ENCODE measurements around the gene ARL5C.

ARL5C gene, protein sequence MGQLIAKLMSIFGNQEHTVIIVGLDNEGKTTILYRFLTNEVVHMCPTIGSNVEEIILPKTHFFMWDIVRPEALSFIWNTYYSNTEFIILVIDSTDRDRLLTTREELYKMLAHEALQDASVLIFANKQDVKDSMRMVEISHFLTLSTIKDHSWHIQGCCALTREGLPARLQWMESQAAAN

DNA sequence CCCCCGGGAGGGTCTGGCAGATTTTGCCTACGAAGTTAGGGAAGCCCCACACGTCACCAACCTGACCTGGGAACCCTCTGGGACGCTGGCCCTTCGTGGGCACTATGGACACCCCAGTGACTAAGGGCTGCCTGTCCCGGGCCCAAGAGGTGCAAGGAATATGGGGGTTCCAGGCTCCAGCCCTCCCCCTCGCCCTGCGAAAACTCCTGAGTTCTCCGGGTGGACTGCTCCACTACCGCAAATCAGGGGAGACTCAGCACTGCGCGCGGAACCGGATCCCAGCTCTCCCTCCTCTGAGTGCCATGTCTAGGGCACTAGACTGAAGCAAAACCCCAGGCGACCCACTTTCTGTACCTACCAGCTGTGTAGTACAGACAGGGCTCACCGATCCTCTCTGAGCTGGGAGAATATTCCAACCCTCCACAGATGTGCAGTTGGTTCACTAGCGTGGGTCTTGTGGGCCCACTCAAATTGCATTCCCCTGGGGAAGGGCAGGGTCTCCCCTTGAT is at the start of gene ARL5C:
ARL5C (minus strand) TSS at position 321 of the 509 bp plus-strand sequence. CDS start 401 bp downstream, outside the sequence.
- in situ Hi-C loops (cut with MboI; ENCODE audit: low sequenced_read_pairs): no loop called here

DNA sequence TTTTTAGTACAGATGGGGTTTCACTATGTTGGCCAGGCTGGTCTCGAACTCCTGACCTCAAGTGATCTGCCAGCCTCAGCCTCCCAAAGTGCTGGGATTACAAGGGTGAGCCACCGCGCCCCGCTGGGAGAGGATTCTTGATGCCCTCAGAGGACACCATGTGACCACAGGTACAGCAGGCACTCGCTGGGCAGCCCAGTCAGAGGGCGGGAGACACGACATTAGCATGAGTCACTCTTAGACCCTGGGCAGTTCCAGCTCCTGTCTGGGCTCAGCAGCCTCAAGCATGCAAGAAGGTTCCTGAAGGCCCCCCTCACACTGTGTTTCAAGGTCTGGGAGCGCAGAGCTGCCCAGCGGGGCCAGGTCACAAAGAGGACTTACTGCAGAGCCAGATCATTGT is 47.9 kb upstream of the ARL5C start:
- in situ Hi-C loops (cut with MboI; ENCODE audit: low sequenced_read_pairs): no loop called here

DNA sequence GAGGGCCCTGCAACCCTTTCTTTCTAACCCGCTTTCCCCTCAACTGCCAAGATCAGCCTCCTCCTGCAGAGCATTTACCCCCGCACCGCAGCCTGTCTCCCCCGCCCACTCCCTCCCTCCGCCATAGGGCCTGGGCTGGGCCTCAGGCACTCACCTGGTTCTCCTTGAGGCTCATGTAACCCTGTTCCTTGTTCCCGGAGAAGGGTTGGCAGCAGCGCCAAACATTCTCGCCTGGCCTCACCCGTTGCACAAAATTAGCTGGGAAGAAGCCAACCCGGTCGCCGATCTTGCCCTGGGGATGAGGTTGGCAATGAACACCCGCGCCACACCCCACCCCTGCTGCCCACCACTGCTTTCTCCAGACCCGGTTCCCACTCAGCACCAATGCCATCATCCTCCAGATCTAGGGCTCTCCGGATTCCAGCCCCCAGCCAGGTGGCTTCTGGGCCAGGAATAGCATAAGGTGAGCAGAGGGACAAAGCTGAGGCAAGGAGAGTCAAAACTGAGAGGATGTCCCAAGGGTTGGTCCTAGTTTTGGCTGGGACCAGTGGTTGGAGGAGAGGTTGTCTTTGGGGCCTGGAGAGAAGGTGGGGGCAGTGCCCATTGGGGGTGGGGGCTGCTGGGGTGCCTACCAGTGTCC is 47.0 kb upstream of the ARL5C start:
- in situ Hi-C loops (cut with MboI; ENCODE audit: low sequenced_read_pairs): no loop called here

DNA sequence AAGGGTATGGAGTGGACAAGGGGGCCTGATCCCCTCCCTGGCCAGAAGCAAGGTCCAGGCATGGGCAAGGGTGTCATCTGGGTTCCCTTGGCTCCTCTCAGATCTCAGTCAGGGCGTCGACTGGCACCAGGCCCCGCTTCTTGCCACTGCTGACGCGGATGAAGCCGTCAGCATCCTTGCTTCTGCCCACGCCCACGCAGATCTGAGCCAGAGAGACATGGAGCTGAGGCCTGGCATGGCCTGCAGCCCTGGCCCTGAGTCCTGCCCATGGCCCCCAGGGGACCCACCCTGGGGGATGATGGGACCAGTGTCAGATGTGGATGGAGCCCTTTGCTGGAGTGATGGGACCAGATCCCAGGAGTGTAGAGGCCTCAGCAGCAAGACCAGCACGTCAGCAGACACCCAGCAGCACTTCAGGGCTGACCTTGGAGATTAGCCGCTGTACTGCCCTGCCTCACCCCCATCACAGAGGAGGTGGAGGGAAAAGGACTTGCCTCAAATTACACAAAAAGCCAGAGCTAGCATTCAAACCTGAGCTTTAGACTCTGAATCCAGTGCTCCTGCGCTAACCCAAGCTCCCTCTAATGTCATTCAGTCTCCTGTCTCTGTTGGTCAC is 46.3 kb upstream of the ARL5C start:
- in situ Hi-C loops (cut with MboI; ENCODE audit: low sequenced_read_pairs): no loop called here

DNA sequence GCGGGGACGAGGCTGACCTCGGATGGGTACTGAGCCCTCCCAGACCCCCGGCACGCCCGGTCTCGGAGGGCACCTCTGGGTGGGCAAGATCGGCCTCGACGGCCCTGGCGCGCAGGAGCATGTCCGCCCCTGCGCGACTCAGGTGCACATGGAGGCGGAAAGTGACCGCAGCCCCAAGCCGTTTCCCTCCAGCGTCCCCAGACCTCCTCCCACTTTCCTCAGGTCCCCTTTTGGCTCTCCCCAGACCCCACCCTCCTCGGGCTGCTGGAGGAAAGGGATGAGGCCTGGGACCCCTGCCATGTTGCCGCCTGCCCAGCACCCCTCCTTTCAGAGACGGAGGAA is 44.1 kb upstream of the ARL5C start:
- in situ Hi-C loops (cut with MboI; ENCODE audit: low sequenced_read_pairs): no loop called here

DNA sequence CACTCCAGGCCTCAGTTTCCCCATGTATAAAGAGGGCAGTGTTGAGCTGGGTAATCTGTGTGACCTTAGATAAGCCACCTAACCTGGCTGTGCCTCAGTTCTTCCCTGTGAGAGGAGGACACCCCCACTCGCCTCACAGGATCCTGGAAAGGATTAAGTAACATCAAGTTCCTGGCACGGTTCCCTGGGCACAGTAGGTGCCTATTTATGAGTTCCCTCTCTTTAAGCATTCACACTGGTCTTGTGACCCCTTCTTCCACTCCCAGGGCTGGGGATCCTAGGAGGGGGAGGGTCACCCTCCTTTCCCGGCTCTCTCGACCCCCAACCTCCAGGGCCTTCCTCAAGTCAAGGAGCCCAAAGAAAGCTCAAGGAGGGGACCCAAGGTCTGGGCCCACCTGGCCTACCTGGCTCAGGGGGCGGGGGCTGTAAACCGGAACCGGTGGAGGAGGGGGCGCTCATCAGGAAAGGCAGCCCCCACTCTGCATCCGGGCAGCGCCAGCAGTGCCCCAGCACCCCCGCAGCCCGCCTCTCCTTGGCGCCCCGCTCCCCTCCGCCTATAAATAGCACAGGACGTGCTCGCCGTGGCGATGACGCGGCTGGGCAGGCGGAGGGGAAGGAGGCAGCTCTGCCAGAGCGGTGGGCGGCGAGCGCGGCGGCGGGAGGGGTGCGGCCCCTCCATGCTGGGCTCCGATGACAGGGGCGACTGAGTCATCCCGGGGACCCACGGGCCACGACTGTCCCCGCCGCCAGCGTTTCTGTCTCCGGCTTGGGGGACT is 43.5 kb upstream of the ARL5C start:
- in situ Hi-C loops (cut with MboI; ENCODE audit: low sequenced_read_pairs): no loop called here

DNA sequence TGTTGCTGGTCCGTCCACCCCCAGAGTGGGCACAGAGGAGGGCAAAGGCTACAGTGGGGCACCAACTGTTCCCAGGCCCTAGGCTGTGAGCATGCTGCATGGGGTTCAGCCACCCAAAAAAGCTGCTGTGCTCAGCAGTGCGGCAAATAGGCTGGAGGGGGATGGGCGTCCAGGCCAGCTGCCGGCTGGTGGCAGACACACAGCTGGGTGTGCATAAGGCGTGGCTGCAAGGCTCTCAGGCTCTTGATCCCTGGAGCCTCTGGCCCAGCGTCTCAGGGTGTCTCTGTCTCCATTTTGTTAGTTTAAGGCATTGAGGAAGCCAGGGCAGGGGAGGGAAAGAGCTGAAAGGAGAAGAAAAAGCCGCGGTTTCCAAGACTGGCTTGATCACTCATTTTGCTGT is 42.9 kb upstream of the ARL5C start:
- in situ Hi-C loops (cut with MboI; ENCODE audit: low sequenced_read_pairs): no loop called here

DNA sequence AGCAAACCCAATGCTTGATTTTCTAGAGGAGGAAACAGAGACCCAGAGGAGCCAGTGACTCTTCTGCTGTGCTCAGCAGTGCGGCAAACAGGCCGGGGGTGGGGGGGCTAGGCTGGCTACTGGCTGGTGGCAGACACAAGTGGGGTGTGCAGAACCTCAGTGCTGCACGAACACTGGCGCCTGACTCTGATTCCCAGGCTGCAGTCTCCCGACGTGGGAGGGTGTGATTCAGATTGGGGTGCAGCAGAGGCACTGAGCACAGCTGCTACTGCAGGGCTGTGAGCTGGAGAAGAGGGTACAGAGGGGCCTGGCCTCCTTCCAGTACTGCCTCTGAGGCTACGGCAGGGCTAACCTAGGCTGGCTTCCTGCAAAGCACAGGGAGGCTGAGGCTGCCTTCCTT is 42.2 kb upstream of the ARL5C start:
- in situ Hi-C loops (cut with MboI; ENCODE audit: low sequenced_read_pairs): no loop called here

DNA sequence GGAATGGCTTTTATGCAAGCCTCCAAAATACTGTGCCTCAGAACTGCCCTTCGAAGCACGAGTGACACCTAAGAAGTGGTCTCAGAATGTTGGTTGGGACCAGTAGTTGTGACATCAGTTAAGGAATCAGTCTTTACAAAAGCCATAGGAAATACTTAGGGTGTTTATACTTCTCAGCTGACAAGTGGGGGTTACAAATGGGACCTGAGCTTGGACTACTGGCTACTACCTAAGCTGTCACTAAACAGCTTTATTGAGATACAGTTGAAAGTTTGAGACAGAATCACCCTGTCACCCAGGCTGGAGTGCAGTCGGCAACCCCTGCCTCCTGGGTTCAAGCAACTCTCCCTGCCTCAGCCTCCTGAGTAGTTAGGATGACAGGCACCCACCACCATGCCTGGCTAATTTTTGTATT is 39.2 kb upstream of the ARL5C start:
- in situ Hi-C loops (cut with MboI; ENCODE audit: low sequenced_read_pairs): no loop called here

DNA sequence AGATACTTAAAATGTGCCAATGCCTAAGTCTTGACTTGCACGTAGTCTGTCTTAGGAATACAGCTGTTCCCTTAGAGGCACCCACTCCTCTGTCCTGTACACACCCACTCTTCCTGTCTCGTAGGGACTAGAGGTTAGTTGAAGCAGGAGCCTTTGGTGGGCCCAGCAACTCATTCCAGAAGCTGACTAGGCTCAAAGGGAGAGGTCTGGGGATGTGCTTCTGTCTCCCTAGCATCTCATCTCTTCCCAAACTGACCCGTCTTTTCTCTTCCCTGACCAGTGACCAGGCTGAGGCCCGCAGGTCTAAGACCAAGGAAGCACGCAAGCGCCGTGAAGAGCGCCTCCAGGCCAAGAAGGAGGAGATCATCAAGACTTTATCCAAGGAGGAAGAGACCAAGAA is 38.3 kb upstream of the ARL5C start:
- in situ Hi-C loops (cut with MboI; ENCODE audit: low sequenced_read_pairs): no loop called here

DNA sequence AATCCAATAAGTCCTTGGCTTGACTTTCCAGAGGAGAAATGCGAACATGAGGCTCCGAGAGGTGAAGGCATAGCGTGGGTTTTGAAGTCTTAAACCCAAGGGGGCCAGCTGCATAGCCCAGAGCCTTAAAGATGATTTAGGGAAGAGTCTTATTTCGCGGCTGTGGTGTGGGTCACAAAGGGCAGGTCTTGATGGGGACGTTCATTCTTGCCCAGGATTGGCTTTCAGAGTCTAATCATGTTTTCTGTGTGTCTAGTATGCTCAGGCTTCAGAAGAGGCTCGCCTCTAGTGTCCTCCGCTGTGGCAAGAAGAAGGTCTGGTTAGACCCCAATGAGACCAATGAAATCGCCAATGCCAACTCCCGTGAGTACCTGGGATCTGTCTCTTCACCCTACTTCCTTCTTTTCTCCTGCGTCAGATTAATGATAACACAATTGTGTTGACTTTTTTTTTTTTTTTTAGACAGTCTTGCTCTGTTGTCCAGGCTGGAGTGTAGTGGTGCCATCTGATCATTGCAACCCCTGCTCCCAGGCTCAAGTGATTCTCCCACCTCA is 35.1 kb upstream of the ARL5C start:
- in situ Hi-C loops (cut with MboI; ENCODE audit: low sequenced_read_pairs): no loop called here

DNA sequence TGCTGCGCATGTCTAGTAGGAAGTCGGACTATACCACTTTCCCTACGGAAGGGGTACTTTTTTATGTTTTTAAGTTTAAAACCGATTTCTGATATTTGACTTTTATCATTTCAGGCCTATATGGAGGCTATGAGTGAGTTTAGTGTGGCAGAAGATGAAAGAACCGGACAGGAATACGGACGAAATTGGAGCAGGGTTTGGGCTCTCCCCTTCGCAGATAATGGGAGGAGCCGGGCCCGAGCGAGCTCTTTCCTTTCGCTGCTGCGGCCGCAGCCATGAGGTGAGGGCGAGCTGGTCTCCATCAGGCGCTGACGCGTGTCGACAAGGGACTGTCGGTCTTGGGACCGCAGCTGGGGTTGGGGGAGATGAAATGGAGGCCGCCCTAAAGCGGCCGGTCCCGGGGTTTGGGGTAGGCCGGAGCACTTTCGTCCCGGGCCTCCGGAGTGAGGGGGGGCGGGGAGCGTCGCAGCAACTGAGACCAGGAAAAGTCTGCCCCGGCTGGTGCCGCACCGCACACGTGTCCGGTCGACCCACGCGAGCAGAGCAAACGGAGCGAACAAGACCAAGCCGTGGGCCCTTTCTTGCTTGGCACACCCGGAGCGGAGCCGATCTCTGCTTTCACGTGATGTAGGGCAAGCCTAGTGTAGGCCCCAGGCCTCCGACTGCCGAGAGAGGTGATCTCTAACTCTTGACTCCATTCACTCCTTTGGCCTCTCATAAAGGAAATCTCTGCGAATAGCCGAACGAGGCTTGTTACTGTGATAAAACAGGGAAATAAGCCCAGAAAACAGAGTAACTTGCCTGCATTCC is 34.3 kb upstream of the ARL5C start, which contains the start of gene RPL19:
RPL19 (plus strand) TSS at position 214 of the 810 bp plus-strand sequence; CDS start at position 276, 62 bp downstream.
- in situ Hi-C loops (cut with MboI; ENCODE audit: low sequenced_read_pairs): no loop called here

DNA sequence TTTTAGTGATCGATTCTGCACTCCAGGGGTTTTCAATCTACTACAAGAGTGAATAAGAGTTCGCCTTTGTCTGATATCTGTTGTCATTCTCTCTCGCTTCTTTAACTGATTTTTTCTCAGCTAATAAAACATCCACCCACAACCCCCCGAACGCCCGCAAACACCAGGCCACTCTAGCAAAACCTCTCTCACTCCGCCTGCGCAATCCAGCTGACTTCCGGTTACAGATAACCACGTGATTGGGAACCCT is 33.8 kb upstream of the ARL5C start:
- in situ Hi-C loops (cut with MboI; ENCODE audit: low sequenced_read_pairs): no loop called here

DNA sequence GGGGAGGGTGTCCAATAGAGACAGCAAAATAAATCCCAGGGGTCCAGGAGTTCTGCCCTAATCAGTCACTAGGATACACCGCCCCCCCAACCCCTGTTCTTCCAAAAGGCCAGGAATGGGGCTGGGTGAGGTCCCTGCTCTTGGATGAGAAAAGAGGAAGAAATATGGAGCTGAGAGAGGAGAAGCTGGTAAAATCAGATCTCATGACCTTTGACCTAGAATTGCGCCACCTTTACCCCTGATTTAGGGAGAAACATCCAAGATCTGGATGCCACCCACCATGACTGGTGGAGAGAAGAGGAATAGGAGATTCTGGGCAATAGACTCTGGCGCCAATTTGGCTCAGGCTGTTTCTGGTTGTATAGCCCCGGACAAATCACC is 32.2 kb upstream of the ARL5C start:
- in situ Hi-C loops (cut with MboI; ENCODE audit: low sequenced_read_pairs): no loop called here

DNA sequence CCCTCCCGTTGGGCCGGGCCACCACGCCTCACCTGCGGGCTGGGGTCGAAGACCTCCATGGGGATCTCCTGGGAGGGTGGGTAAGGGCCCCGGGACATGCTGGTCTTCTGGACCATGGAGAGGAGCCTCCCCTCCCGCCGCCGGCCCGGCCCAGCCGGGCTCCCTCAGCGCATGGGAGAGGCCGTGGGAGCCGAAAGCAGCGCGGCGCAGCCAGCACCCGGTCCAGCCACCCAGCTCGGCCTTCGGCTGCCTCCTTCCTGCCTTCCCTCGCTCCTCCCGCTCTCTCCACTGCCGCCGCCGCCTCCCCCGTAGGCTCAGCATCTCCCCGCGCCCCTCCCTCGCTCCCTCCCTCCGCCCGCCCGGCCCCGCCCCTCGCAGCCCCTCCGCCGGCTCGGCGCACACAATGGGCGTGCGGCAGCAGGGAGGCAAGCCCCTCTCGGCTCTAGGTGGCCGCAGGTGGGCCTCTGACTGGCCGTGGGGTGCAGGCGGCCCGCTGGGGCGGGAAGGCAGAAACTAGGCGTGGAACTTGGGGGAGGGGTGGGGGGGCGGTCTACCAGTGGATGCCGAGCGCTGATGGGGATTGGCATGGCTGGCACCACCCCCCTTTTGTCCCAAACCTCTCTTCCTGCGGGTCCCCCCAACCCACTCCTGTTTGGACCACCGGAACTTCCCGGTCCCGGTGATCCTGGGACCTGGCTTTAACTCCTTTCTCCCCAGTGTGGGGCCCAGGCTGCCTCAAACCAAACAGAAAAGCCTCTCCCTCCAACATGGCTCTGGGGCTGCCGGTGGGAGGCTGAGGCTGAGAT is 31.6 kb upstream of the ARL5C start, which contains the start of gene CACNB1:
CACNB1 (minus strand) TSS at position 290 of the 806 bp plus-strand sequence; CDS start at position 116, 174 bp downstream.
- in situ Hi-C loops (cut with MboI; ENCODE audit: low sequenced_read_pairs): no loop called here

DNA sequence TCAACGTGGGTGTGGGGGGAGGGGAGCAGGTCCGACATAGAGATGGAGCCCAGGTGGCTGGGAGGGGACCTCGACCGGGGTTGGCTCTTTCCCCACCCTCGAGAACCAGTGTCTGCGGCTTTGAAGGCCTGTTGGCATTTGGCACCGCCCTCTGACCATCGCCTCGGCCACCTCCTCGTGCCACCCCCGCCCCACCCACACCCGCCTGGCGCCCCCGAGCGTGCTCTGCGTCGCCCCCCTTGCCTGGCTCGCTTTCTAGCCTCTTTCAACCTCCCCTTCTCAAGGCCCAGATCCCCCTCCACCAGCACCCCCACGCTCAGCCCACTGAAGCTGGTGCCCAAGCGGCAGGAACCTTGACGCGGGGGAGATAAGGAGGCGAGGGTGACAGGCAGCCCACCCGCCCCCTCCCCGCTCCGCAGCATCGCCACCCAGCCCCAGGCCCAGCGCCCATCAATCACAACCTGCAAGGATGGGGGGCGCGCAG is 30.9 kb upstream of the ARL5C start:
- in situ Hi-C loops (cut with MboI; ENCODE audit: low sequenced_read_pairs): no loop called here

DNA sequence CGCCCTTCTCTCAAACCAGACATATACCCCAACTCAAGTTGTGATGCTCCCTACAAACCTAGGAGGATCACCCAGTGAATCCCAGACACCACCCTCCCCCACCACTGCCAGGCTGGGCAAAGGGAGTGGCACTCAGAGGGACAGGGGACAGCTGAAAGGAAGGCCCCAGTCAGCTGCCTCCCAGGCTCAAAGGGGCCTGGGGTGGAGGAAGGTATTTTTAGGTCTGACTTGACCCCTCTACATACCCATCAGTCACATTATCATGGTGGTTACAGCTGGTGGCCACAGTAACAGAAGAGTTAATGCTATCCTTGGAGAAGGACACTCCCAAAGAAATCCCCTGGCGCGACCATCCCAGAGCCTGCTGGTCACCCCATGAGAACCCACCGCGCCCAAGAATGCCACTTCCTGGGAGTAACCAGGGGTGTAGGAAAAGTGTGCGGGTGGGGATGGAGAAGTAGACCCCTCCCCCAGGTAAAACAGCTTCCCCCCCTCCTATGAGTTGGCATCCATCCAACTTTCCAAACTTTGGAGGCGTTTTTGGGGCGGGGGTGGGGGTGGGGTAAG is 30.4 kb upstream of the ARL5C start:
- in situ Hi-C loops (cut with MboI; ENCODE audit: low sequenced_read_pairs): no loop called here

DNA sequence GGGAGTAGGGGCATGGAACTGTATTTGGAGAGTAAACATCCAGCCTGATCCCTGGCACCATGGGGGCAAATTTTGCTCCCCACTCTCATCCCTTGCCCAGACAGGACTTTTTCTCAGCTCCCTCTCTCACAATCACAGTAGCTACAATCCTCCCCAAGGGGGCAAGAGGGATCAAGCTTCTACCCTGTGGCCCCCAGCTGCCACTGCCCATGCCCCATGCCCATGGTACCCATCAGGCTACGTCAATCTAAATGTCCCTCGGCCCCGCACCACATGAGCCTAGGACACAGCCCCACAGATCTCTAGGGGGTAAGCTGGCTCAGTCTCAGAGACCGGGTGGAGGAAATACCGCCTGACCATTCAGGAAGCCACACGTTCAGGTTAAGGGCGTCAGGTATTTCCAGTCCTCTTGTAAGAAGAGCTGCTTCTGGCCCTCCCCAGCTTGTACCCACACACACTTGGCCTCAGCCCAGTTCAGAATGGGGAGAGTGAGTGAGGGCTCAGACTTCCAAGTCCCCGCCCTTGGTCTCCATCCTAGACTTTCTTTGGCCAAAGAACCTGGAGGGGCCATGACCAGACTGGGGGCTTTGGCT is 29.7 kb upstream of the ARL5C start:
- in situ Hi-C loops (cut with MboI; ENCODE audit: low sequenced_read_pairs): no loop called here

DNA sequence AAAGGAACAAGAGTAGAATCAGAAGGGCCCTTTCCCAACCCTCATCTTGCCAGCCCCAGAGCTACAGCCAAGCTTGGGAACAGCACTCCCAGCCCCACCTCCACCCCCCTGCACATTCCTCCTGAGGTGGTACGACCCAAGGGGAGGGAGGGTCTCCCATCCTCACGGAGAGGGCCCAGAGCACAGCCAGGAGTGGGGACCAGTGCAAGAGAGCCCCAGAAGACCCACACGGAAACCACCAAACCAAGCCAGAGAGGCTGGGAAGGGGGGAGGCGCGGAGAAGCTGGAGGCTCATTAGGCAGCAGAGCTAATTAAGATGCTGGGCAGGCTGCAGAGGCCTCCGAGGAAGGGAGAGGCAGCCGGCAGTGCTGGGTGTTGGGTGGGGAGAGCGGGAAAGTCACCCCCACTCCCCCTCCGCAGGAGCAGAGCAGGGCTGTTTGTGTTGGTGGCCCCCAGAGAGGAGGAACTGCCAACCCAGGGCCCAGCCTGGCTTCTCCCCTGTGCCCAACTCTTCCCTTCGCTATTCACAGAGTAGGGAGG is 29.1 kb upstream of the ARL5C start:
- in situ Hi-C loops (cut with MboI; ENCODE audit: low sequenced_read_pairs): no loop called here

Measured in HL-60/S4 treated with phorbol 12-myristate 13-acetate at 8.2 ng/mL for 4 days and 3 days (cell line).